Caco-2 (cell line): ENCODE data around the gene OSCP1. TPM values are rescaled to one million over a fixed set of nuclear protein-coding genes. Genes with fewer than 3 reads are reported as not detected.
A peak's percentile ranks its signal among the peaks of the same experiment; 100 is the strongest.

Experiments used
- BruUV-seq: library from RNA; stranded (reverse); fragments of 400-500 nt; replicated peaks from 2 replicates; lab custom pipeline; 2021; lab: Mats Ljungman, UMichigan
- CTCF ChIA-PET: fragments of 300-600 bp; sonication (Branson Sonifier 250); formaldehyde crosslinking; loops from one replicate; lab custom pipeline; 2022; ENCODE audit warnings: antibody characterized with exemption; lab: Charles Lee
- POLR2A ChIA-PET: fragments of 300-600 bp; sonication (Branson Sonifier 250); formaldehyde crosslinking; loops from one replicate; lab custom pipeline; 2022; ENCODE audit warnings: antibody characterized with exemption; lab: Charles Lee
- DNase-seq, 2 experiments: peaks; one replicate each; pipeline versions ENCODE4 v3.0.0 to v3.0.0-alpha.2; 2020 to 2022
- H3K27me3 ChIP-seq: replicated peaks from 2 replicates; pipeline ENCODE4 v1.6.0; 2011; ENCODE audit warnings: low read length; ENCODE audit not compliant: control insufficient read depth, insufficient read depth
- H3K36me3 ChIP-seq: 2 replicates; pipeline ENCODE4 v1.5.1; 2011; ENCODE audit warnings: low read length; ENCODE audit not compliant: control insufficient read depth, insufficient read depth
- H3K4me1 ChIP-seq: fragments of 250-450 bp; sonication (Bioruptor Pico); 2 replicates; pipeline ENCODE4 v1.5.1; 2020; ENCODE audit warnings: mild to moderate bottlenecking
- H3K4me3 ChIP-seq: 2 replicates; pipeline ENCODE4 v1.5.1; 2011; ENCODE audit warnings: low read depth, mild to moderate bottlenecking, control low read depth, low read length
- H3K9me3 ChIP-seq: fragments of 250-450 bp; sonication (Bioruptor Pico); 2 replicates; pipeline ENCODE4 v1.5.1; 2020; ENCODE audit warnings: mild to moderate bottlenecking, moderate library complexity
- H3K27ac Mint-ChIP-seq: one replicate; pipeline ENCODE4 v1.8.0; 2022; ENCODE audit warnings: mixed read lengths; ENCODE audit not compliant: unreplicated experiment
- H3K27me3 Mint-ChIP-seq: one replicate; pipeline ENCODE4 v1.8.0; 2022; ENCODE audit warnings: mixed read lengths; ENCODE audit not compliant: insufficient read depth, unreplicated experiment
- H3K36me3 Mint-ChIP-seq: one replicate; pipeline ENCODE4 v1.8.0; 2022; ENCODE audit warnings: mild to moderate bottlenecking, mixed read lengths; ENCODE audit not compliant: insufficient read depth, unreplicated experiment
- H3K4me1 Mint-ChIP-seq: one replicate; pipeline ENCODE4 v1.8.0; 2022; ENCODE audit warnings: low read depth, mixed read lengths; ENCODE audit not compliant: unreplicated experiment
- H3K4me3 Mint-ChIP-seq: one replicate; pipeline ENCODE4 v1.8.0; 2022; ENCODE audit warnings: mild to moderate bottlenecking, moderate library complexity, mixed read lengths; ENCODE audit not compliant: unreplicated experiment
- H3K9me3 Mint-ChIP-seq: one replicate; pipeline ENCODE4 v1.8.0; 2022; ENCODE audit warnings: mixed read lengths; ENCODE audit not compliant: unreplicated experiment
- intact Hi-C: fragments of 100-400 bp; cut with micrococcal nuclease; formaldehyde crosslinking; loops from one replicate; pipeline ENCODE4 v1.10.0; 2022; ENCODE audit not compliant: unreplicated experiment
- total RNA-seq: library from RNA; stranded (reverse); gene quantifications from 2 replicates; pipeline ENCODE4 v1.2.3, GENCODE V29; 2022
- TF ChIP-seq, protein P1 (sequence below), 2 experiments: fragments of 200-600 bp in 1 of 2; IDR thresholded peaks; 1 replicate in 1 of 2; 2 replicates in 1 of 2; pipeline versions ENCODE4 v1.5.1 to v1.8.0; 2011 to 2022; ENCODE audit warnings: antibody characterized with exemption in 1 of 2, control low read depth in 1 of 2, inconsistent platforms in 1 of 2, low read depth in 1 of 2, low read length in 1 of 2, mild to moderate bottlenecking in 1 of 2, moderate library complexity in 1 of 2; ENCODE audit not compliant: insufficient read depth in 1 of 2, severe bottlenecking in 1 of 2, unreplicated experiment in 1 of 2

The OSCP1 gene
- total RNA-seq, 1 experiment from 2014 or later: 0.91 TPM

- intact Hi-C loops: loop anchor here (1.0 kb wide), 2 partner anchors 11 to 23 kb away; no protein-coding TSS in a partner anchor
- TSS peak; percentile 56 for BruUV-seq
- Mint-ChIP-seq H3K4me1 (peaks cover 7% of the 10 kb centered on the region), H3K27me3 (no peaks in the 10 kb centered on the region), H3K4me3 (peak within 1 kb of the TSS; percentile 89), H3K9me3 (no peaks in the 10 kb centered on the region), H3K27ac (peak within 1 kb of the TSS; percentile 95), H3K36me3 (peaks cover 9% of the 10 kb centered on the region)
- Histone ChIP-seq H3K36me3 (no peaks in the 10 kb centered on the region), H3K9me3 (no peaks in the 10 kb centered on the region), H3K4me3 (peak within 1 kb of the TSS; percentile 70), H3K4me1 (no peaks in the 10 kb centered on the region), H3K27me3 (no peaks in the 10 kb centered on the region)
- ChIA-PET POLR2A (interaction anchor here (0.8 to 1.7 kb wide), 2 partner anchors 11 to 13 kb away, joined by 3 to 26 read pairs; no protein-coding TSS in a partner anchor), CTCF (interaction anchor here (0.6 to 0.8 kb wide), 2 partner anchors 28 to 55 kb away, joined by 3 read pairs; no protein-coding TSS in a partner anchor)
- TF ChIP-seq, protein P1, sequence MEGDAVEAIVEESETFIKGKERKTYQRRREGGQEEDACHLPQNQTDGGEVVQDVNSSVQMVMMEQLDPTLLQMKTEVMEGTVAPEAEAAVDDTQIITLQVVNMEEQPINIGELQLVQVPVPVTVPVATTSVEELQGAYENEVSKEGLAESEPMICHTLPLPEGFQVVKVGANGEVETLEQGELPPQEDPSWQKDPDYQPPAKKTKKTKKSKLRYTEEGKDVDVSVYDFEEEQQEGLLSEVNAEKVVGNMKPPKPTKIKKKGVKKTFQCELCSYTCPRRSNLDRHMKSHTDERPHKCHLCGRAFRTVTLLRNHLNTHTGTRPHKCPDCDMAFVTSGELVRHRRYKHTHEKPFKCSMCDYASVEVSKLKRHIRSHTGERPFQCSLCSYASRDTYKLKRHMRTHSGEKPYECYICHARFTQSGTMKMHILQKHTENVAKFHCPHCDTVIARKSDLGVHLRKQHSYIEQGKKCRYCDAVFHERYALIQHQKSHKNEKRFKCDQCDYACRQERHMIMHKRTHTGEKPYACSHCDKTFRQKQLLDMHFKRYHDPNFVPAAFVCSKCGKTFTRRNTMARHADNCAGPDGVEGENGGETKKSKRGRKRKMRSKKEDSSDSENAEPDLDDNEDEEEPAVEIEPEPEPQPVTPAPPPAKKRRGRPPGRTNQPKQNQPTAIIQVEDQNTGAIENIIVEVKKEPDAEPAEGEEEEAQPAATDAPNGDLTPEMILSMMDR (IDR thresholded peaks at IDR 0.05; ENCODE audit: insufficient read depth in 1 of 2, low read depth in 1 of 2, low read length in 1 of 2, severe bottlenecking in 1 of 2, unreplicated experiment in 1 of 2): no peak
- peak; percentile 86 to 87 for DNase-seq
Measured at GRCh38 chr1:36397378-36398230, 52.6 kb downstream of the OSCP1 start, which contains the start of gene LSM10. TSS of gene LSM10 (minus strand) at chr1:36397908. CDS start at chr1:36394129, 3,779 bp downstream.

DNA sequence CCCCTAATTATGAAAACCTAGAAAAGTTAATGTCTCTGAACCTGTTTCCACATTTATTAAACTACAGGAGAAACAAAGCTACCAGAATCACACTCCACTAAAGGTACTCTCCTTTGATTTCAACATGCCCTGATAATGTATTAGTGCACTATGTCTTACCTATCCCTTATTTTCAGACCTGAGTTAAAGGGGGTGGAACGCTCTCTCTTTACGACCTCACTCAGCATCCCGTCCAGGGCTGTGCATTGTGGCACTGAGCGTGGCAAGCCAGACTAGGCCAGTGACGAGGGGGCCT is 53.2 kb downstream of the OSCP1 start:
- Histone ChIP-seq H3K4me1 (no peaks in the 10 kb centered on the region), H3K27me3 (no peaks in the 10 kb centered on the region), H3K4me3 (peak overlapping the region; percentile 70), H3K9me3 (no peaks in the 10 kb centered on the region), H3K36me3 (no peaks in the 10 kb centered on the region)
- peak overlapping the region; percentile 95 for H3K27ac Mint-ChIP-seq
- no peaks in the 10 kb centered on the region for H3K27me3 Mint-ChIP-seq
- ChIA-PET POLR2A (interaction anchor here (0.8 to 1.7 kb wide), 2 partner anchors 10 to 12 kb away, joined by 3 to 26 read pairs; no protein-coding TSS in a partner anchor), CTCF (interaction anchor here (0.6 to 0.8 kb wide), 2 partner anchors 28 to 55 kb away, joined by 3 read pairs; no protein-coding TSS in a partner anchor)
- H3K4me3 Mint-ChIP-seq: peak overlapping the region; percentile 89
- TF ChIP-seq, protein P1 (IDR thresholded peaks at IDR 0.05; ENCODE audit: insufficient read depth in 1 of 2, low read depth in 1 of 2, low read length in 1 of 2, severe bottlenecking in 1 of 2, unreplicated experiment in 1 of 2): no peak
- peaks cover 9% of the 10 kb centered on the region for H3K36me3 Mint-ChIP-seq
- H3K4me1 Mint-ChIP-seq: peaks cover 7% of the 10 kb centered on the region
- intact Hi-C loops: loop anchor here (1.0 kb wide), 2 partner anchors 11 to 23 kb away; no protein-coding TSS in a partner anchor
- H3K9me3 Mint-ChIP-seq: no peaks in the 10 kb centered on the region
- no peak for DNase-seq
- no TSS peak for BruUV-seq

DNA sequence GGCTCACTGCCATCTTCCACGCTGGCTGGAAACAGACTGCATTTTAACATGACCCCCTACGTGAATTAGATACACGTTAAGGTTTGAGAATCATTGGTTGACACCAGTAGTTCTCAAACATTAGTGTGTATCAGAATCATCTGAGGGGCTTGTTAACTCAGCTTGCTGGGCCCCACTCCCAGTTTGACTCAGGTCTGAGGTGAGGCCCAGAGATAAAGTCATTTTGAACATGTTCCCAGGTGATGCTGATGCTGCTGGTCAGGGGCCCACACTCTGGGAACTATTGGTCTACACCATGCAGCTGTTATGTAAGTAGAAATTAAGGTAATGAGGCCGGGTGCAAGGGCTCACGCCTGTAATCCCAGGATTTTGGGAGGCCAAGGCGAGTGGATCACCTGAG is 53.9 kb downstream of the OSCP1 start:
- DNase-seq: no peak
- H3K4me3 ChIP-seq: no peak overlapping the region
- Mint-ChIP-seq H3K27ac (no peak overlapping the region), H3K27me3 (no peaks in the 10 kb centered on the region), H3K4me1 (peaks cover 7% of the 10 kb centered on the region), H3K4me3 (peak overlapping the region; percentile 38), H3K9me3 (no peaks in the 10 kb centered on the region), H3K36me3 (peaks cover 12% of the 10 kb centered on the region)
- no peaks in the 10 kb centered on the region for H3K36me3 ChIP-seq
- no peaks in the 10 kb centered on the region for H3K27me3 ChIP-seq
- POLR2A ChIA-PET: interaction anchor here (0.8 to 1.7 kb wide), 2 partner anchors 10 to 12 kb away, joined by 3 to 26 read pairs; no protein-coding TSS in a partner anchor
- H3K9me3 ChIP-seq: no peaks in the 10 kb centered on the region
- TF ChIP-seq, protein P1 (IDR thresholded peaks at IDR 0.05; ENCODE audit: insufficient read depth in 1 of 2, low read depth in 1 of 2, low read length in 1 of 2, severe bottlenecking in 1 of 2, unreplicated experiment in 1 of 2): no peak
- CTCF ChIA-PET: no interaction called here
- intact Hi-C loops: no loop called here
- H3K4me1 ChIP-seq: no peaks in the 10 kb centered on the region
- BruUV-seq: no TSS peak
